TTC549 (cell line): ENCODE data around the gene DUS1L.

Source experiments
- FAIRE-seq: peaks from 2 replicates; lab custom pipeline; 2012; peaks lifted over from hg19 to GRCh38; lab: Jason Lieb, UNC

Gene DUS1L

DNA sequence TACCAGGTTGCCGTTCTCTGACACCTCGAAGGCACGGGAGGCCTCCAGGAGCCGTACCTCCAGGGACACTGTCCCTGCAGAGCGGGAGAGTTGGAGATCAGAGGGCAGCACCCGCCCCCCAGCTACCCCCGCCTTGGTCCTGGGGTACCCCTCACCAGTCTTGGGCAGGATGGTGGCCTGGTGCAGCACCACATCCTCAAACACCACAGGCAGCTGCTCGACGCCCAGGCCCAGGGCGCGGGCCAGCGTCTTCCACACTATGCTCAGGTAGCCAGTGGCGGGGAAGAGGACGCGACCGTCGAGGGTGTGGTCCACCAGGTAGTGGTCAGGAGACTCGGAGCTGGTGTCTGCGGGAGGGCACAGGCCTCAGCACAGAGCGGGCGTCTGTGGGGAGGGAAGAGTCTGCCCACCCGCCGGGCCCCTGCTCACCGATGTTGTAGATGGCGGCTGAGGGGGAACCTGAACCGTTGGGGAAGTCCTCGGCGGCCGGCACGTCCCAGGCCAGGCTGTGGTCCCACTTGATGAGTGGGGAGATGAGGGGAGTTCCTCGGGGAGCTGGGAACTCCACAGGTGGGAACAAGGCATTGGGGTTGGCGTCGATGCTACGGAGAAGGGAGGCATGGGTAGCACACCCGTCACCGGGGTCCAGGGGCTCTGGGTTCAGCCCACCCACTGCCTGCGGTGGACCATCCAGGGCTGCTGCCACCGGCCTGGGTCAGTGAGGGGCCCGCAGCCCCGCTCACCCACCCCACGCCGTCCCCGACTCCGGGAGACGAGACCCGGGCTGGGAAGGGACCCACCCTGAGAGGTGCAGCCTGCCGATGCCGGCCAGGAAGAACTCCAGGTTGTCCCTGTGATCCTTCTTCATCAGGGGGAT lies 22.6 kb upstream of the DUS1L start:
- FAIRE-seq: no peak

GRCh38 chr17:82086941-82087906 lies 21.6 kb upstream of the DUS1L start:
- no peak for FAIRE-seq

DNA sequence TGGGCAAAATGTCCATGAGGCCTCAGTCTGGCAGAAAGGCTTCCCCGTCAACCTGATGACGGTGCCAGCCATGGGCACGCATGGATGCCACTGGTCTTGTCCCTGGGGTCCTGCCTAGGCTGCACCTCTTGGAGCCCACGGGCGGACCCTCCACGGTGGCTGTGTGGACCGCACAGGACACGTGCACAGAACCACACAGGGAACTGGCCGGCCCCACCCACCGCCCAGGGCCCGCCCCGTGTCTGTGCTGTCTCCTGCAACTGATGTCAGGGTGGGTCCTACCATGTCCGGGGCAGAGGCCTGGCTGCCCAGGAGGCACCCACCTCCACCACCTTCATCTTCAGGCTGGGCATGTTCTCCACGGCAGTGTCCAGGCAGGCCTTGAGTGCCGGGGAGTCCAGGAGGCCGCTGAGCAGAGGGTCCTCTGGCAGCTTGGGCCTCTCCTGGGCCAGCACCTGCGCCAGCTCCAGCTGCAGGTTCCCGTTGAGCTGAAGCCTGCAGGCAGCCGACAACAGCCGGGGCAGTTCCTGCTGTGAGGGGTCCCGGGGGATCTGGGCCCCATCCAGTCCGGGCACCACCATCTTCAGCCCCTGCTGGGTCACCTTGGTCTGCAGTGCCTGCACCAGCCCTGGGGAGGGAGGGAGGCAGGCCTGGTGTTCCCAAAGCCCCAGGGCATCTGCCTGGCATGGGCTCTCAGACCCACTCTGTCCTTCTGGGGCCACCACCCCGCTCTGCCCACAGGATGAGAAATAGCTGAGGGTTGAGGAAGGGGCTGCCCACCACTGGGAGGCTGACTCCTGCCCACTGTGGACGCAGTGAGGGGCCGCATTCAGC lies 20.5 kb upstream of the DUS1L start:
- FAIRE-seq: no peak

DNA sequence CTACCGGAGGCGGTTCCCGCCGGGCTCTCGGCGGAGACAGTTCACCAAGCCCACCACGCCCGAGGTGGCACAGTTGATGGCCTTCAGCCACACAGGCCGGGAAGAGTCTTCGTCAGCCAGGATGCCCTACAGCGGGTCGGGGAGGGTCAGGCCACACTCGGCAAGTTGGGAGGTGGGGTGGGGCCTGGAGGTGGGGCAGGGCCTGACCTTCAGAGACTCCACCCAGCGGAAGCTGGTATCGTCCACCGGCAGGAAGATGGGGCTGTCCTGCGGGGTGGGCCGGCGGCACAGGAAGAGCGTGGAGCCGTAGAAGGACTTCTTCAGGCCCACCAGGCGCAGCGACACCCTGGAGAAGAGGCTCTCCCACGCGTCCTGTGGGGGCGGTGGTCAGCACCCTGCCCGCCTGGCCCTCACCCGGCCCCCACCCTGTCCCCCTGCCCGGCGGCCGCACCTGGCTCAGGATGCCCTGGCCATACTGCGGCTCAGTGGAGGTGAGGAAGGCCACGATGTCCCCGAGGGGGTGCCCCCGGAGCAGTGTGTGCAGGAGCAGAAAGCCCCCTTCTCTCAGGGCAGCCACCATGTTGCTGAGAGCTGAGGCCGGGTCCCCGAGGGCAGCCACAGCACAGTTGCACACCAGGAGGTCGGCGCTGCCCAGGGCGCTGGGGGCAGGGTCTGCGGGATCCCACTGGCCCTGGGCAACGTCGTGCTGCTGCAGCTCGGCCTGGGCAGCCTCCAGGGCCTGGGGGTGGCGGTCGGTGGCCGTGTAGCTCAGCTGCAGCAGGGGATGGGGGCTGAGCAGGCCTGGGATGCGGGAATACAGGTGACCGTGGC lies 19.6 kb upstream of the DUS1L start:
- no peak for FAIRE-seq

- no peak for FAIRE-seq
Observed at GRCh38 chr17:82084373-82085030, 18.9 kb upstream of the DUS1L start.

GRCh38 chr17:82083533-82084359 lies 18.1 kb upstream of the DUS1L start:
- FAIRE-seq: no peak

GRCh38 chr17:82083009-82083408 lies 17.4 kb upstream of the DUS1L start:
- no peak for FAIRE-seq

DNA sequence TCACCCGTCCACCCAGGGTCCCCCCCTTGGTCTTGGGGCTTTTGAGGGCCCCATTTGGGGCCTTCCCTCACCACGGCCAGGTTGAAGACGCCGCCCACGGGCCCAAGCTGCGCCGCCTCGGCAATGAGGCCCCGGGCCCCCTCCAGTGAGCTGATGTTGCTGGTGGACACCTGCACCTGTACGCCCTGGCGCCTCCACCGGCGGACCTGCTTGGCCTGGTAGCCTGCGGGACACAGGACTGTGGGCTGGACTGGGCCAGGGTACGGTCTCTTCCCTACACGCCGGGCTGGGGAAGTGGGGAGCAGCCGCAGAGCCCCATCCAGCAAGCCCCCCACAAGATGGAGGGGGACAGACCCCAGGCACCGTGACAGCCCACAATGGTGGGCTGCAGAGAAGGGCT lies 16.9 kb upstream of the DUS1L start:
- FAIRE-seq: no peak

DNA sequence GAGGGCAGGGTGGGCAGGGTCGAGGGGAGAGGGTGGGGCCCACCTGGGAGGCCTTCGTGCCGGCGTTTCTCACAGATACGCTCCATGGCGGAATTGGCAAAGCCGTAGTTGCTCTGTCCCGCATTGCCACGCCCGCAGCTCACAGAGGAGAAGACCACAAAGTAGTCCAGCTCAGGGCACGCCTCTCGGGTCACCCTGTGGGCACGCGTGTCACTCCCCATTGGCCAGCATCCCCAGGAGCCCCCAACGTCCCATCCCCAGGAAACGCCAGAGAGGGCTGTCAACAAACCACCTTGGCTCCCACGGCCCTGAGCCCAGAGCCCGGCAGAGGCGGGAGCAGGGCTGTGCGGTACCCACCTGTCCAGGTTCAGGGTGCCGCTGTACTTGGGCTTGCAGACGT lies 16.4 kb upstream of the DUS1L start:
- no peak for FAIRE-seq

- FAIRE-seq: no peak
Observed at GRCh38 chr17:82081546-82081945, 15.9 kb upstream of the DUS1L start.

DNA sequence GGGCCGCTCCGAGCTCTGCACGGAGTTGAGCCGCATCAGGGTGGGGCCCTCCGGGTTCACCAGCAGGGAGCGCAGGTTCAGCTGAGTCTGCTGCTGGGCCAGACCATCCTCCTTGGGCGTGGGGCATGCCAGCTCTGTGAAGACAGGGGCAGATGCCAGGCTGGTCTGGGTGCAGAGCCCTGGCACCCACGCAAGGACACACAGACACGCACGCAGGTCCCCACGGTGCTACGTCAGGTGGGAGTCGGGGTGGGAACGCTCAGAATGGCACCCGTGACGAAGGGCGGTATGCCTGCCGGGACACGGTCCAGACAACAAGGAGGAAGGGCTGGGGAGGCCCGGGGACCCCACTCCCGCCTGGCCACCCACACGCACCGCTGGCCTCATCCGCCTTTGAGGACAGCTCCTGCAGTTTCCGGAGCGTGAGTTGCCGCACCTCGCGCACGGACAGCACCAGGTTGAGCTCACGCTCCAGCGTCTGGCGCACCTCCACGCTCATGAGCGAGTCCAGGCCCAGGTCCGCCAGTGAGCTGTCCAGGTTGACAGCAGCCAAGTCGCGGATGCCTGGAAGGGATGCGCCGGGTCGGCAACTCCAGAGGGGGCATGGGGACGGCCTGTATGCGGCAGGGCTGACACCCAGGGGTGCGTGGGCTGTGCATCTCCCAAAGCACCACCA lies 15.3 kb upstream of the DUS1L start:
- no peak for FAIRE-seq

DNA sequence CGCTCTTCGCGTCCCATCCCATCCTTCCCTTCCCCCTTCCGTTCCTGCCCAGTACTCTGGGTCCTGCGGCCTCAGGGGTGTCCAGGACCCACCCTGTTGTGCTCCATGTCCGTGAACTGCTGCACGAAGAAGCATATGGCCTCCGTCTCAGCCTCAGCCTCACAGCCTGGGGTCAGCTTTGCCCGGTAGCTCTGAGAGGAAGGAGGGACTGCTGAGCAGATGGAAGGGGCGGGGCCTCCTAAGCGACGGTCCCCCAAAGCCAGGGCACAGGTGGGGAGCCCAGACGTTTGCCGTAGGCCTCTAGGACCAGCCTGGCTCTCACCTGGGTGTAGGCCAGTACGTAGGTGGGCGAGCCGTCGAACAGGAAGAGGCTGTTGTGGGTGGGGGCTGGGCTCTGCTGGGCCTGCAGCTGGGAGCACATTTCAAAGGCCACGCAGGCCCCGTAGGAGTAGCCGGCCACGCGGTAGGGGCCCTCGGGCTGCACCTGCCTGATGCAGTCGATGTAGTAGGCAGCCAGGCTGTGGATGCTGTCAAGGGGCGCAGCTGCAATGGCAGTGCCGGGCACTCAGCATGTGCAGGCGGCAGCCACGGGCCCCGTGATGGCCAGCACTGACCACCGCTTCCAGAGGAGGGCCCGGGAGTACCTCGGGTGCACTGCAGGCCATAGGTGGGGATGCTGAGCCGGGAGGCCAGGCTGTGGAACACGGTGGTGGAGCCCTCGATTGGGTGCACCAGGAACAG lies 14.6 kb upstream of the DUS1L start:
- no peak for FAIRE-seq

- no peak for FAIRE-seq
Observed at GRCh38 chr17:82079001-82079677, 13.5 kb upstream of the DUS1L start.

DNA sequence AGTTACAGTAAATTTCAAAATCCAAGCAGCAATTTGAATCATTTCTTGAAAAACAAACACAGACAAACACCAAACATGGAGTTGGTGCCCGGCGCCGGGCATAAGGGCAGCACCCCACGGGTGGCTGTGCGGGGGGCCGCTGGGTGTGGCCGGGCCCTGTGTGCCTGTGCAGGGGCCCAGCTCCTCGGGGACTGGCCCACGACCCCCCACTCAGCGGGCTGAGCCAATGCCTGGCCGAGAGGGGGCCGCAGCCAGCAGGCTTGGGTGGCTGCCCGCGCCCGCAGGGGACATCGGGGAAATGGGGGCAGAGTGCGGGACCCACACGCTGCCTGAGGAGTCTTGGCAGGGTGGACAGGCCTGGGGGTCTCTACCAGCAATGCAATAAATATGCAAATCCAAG lies 12.8 kb upstream of the DUS1L start:
- no peak for FAIRE-seq

DNA sequence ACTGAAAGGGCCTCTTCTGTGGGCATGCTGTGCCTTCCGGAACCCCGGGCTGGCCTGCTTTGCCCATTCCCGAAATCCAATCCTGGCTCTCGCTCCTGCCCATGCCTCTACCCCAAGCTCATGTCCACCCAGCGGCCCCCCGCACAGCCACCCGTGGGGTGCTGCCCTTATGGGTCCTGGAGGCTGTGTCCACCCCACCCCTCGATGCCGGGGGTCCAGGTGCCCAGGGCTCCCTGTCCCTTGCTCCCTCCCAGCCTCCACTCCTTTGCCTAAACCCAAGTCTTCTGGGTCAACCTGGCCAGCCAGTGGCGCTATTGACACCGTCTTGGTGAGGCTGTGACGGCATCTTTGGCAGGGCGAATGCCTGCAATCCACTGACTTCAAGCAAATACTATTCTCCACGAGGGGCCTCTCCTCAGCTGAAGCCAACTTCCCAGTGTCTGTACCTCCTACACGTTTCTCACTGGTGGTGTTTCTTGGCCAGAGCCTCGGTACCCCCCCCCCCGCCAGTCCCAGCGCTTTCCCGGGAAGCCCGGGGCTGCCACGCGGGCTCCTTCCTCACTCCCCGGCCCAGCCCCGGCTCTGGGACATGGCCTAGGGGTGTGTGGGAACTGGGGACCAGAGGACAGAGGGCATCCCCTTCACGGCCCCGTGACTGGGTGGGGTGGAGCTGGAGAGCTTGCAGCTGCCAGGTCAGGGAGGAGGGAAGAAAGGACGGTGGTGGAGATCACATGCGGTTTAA lies 12.2 kb upstream of the DUS1L start:
- FAIRE-seq: no peak

GRCh38 chr17:82076785-82077591 lies 11.4 kb upstream of the DUS1L start:
- FAIRE-seq: no peak
